Activated naive CD8-positive, alpha-beta T cell treated with anti-CD3 and anti-CD28 coated beads, Interleukin-2, amount 50 U/mL, for 16 hours (primary cell): ENCODE data around the gene NPIPB2.
"Not testable (repeated sequence)": the region's sequence is repeated elsewhere in the genome, so short reads cannot be mapped to it uniquely, and the experiment has no call there.

Experiments used
- DNase-seq: peaks from one replicate; pipeline ENCODE4 v3.0.0-alpha.2; 2020; ENCODE audit warnings: low read depth, low spot score

NPIPB2 gene

DNA sequence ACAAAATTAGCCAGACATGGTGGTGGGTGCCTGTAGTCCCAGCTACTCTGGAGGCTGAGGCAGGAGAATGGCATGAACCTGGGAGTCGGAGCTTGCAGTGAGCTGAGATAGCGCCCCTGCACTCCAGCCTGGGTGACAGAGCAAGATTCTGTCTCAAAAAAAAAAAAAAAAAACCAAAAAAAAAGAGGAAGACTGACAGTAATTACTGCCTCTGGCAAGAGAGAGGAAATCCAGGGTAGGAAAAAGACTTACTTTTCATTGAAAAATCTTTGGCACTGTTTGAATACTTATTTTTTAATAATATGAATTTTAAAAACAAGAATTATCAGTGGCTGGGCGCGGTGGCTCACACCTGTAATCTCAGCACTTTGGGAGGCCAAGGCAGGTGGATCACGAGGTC, 20.6 kb upstream of the NPIPB2 start:
- DNase-seq: not testable (repeated sequence)

DNA sequence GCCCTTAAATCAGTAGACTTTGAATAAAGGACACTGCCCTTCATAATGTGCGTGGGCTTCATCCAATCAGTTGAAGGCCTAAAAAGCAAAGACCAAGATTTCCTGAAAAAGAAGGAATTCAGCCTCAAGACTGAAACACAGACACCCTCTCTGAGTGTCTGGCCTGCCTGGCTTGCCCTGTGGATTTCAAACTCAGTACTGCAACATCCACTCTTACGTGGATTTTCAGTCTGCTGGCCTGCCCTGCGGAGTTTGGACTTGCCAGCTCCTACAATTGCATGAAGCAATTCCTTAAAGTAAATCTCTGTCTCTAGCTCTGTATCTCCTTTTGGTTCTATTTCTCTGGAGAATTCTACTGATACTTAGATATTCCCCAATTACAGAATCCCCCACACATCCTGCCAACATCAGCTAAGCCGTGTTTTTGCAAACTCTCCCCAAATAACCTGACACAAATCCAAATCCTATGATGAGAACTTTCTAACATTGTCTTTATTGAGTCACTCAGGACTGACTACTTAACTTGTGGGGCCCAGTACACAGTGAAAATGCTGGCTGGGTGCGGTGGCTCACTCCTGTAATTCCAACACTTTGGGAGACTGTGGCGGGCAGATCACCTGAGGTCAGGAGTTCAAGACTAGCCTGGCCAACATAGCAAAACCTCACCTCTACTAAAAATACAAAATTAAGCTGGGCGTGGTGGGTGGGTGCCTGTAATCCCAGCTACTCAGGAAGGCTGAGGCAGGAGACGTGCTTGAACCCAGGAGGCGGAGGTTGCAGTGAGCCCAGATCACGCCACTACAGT, 15.9 kb upstream of the NPIPB2 start:
- DNase-seq: no peak

DNA sequence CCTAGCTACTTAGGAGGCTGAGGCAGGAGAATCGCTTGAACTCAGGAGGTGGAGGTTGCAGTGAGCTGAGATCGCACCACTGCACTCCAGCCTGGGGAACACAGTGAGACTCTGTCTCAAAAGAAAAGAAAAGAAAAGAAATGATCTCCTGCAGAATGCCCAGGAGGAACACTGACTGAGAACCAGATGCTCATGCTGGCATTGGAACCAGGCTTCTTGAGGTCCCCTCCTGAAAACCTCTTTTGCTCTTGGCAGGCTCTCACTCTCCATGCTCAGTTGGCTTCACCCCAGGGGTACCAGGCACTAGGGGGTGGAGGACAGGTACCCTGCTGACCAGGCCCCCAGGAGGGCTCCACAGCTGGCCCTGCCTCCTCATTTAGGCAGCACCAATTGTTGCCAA, 14.7 kb upstream of the NPIPB2 start:
- no peak for DNase-seq

DNA sequence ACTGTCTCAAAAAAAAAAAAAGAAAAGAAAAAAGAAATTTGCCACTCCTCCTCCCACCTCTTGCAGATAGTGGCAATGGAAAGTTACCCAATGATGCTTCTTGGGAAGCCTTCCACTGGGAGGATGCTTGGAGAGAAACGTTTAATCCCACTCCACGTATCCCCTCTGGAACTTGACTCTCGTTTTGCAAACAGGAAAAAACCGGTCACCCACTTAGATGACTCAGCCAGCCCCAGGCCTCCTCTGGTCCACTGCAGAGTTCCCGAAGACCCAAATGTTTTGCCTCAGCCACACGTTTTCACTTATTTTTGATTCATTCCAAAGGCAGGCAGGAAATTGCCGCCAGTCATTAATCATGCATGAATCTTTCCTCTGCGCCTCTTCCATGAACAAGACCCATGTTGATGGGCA, 13.9 kb upstream of the NPIPB2 start:
- DNase-seq: no peak

DNA sequence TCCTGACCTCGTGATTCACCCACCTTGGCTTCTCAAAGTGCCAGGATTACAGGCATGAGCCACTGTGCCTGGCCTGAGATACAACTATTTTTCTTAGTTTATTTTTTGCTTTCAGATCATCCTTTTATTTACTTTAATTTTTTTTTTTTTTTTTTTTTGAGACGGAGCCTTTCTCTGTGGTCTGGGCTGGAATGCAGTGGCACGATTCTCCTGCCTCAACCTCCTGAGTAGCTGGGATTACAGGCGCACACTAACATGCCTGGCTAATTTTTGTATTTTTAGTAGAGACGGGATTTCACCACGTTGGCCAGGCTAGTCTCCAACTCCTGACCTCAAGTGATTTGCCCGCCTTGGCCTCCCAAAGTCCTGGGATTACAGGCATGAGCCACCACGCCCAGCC, 11.7 kb upstream of the NPIPB2 start:
- DNase-seq: not testable (repeated sequence)

DNA sequence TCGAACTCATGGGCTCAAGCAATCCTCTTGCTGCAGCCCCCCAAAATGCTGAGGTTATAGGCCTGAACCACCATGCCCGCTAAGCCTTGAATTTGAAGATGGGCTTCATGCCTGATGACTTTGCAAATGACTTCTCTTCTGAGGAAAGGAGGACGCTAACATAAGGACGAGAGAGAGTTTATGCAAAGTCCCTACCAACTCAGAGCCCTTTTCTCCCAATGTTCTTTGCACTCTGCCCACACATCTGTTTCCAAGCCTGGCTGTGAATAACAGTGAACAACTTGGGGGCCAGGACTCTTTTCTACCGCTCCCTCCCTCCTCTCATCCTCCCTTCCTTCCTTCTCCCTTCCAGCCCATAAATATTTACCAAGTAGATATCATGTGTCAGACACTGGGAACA, 8.5 kb upstream of the NPIPB2 start:
- no peak for DNase-seq

DNA sequence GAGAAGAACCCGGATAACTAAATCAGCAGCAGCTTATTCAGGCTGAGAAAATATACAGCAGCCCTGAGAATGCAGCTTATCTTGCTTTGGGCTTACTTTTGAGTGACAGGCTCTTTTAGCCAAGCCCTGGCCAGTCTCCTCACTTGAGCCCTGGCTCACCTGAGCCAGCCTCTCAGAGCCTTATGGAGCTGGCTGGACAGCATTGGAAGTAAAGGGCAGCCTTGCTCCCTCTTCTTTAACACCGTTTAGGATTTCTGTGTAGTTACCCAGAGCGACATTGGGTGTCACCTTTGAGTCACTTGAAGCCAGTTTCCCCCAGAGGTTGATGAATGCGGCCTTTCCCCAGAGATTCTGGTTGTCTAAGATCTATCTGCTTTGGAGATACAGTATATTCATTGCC, 7.7 kb upstream of the NPIPB2 start:
- DNase-seq: no peak

DNA sequence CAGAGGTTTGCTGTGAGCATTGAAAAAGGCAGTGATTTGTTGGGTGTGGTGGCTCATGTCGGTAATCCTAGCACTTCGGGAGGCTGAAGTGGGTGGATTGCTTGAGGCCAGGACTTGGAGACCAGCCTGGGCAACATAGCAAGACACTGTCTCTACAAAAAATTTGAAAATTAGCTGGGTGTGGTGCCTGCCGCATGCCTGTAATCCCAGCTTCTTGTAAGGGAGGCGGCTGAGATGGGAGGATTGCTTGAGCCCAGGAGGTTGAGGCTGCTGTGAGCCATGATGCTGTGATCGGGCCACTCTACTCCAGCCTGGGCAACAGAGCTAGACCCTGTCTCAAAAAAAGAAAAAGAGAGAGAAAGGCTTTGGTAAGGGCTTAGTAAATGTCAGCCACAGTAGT, 7.0 kb upstream of the NPIPB2 start:
- no peak for DNase-seq

DNA sequence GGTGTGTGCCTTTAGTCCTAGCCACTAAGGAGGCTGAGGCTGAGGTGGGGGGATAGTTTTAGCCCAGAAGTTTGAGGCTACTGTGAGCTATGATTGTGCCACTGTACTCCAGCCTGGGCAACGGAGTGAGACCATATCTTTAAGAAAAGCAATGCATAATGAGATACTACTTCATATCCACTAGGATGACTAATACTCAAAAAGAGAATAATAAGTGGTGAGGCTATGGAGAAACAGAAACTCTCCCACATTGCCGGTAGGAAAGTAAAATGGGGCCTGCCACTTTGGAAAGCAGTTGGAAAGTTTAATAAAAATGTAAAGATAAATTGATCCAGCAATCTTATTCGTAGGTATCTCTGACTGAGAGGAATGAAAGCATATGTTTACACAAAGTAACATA, 4.6 kb upstream of the NPIPB2 start:
- DNase-seq: no peak

DNA sequence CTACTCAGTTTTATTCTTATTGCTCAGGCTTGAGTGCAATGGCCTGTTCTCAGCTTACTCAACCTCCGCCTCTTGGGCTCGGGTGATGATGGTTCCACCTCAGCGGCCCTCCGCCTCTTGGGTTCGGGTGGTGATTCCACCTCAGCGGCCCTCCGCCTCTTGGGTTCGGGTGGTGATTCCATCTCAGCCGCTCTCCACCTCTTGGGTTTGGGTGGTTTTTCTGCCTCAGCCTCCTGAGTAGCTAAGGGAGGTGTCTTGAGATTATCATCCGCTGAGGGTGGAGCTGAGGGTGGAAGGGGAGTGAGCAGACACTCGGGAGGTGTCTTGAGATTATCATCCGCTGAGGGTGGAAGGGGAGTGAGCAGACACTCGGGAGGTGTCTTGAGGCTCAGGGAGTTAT, 14.5 kb downstream of the NPIPB2 start:
- DNase-seq: not testable (repeated sequence)

DNA sequence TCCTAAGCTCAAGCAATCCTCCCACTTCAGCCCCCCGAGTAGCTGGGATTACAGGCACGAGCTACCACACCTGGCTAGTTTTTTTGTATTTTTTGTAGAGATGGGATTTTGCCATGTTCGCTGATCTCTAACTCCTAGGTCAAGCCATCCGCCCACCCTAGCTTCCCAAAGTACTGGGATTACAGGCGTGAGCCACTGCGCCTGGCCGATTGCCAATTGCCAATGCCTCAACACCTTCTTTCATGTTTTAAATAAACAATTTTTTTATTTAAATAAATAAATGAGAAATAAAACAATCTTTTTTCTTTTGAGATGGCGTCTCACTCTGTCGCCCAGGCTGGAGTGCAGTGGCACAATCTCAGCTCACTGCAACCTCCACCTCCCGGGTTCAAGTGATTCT, 17.8 kb downstream of the NPIPB2 start:
- DNase-seq: not testable (repeated sequence)

DNA sequence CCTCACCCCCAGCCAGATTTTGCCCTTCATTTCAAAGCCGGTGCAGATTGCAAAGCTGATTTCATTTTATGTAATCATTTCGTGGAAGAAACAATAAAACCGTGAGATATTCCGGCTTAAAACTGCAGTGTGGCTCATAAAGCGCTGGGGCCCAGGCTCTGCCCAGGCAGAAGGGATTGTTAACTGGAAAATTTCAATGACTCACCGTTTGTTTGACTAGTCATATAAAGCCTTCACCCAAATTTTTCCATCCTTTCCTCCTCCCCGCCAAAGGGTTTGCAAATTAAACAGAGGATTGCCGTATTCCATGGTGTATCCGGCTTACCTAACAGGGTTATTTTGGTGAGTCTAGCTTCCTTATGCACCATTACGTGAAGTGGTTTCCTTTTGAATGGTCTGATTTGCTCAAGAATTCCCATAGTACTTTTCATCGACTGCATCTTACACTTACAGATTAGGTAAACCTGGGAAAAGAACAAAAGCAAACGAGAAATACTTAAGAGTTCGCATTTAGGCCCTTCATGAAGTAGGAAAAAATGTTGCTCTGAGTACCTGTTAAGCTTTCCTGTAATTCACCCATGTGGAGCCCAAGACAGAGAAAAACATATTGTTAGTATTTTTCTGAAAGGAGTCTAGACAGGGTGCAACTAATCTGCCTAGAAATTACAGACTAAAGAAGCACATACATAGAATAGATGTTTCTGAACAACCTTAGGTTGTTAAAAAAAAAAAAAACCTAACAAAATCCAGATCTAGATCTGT, 25.1 kb downstream of the NPIPB2 start:
- no peak for DNase-seq

DNA sequence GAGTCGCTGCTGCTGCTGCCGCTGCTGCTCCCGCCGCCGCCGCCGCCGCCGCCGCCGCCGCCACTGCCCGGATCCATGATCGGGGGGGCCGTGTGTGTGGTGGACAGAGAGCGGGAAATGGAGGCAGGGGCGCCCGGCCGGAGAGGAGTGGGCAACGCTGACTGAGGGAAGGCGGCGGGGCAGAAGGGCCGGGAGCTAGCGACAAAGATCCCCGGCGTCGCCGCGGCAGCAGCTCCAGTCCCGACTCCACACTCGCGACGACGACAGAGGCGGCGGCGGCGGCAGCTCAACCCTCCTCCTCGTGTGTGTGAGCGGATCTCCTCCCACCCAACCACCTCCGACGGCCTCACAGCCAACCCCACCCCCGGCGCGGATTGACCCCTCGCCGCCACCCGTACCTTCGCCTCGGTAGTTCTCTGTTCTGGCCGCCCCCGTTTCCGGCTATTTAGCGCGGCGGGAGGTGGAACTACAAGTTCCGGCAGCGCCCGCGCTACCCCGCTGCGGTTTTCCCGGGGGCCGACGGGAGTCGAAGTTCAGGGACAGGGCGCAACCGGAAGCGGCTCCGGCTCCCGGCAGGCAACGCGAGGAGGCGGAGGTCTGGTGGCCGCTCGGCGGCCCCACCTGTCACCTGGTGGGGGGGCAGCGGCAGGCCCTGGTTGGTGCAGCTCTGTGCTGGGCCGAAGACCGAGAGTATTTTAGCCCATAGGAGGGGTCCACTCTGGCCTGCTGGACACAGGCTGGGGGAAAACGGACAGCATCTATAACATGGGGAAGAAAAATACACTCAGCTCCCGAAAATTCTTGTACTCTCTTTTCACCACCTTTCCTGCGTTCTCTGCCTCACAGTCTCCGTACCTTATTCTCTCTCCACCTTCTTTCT, 26.0 kb downstream of the NPIPB2 start, which contains the start of gene GSPT1:
Gene GSPT1, minus strand, starts transcription at position 313 of the 880 bp plus-strand sequence. Its CDS starts 236 bp downstream, at position 77.
- peak; percentile 99 for DNase-seq

DNA sequence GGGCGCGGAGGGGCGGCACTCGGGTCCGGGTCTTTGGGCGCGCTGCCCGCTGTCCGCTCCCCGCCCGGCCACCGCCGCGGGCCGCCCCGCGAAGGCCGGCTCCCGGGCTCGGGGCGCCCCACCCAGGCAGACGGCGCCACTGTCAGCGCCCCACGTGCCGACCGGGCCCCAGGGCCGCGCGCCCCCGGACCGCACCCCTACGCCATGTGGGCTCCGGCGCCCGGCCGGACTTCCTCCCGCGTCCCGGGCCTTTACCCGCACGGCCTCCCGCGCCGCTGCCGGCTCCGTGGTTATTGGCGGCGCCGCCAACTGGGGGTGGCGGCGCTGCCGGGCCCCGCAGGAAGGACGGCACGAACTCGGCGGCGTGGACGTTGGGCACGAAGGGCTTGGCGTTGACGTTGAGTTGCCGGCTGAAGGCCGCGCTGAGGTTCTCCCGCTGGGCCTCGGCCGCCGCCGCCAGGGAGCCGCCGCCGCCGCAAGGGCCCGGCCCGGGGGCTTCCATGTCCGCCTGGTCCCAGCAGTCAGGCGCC, 26.7 kb downstream of the NPIPB2 start:
- DNase-seq: peak; percentile 0

DNA sequence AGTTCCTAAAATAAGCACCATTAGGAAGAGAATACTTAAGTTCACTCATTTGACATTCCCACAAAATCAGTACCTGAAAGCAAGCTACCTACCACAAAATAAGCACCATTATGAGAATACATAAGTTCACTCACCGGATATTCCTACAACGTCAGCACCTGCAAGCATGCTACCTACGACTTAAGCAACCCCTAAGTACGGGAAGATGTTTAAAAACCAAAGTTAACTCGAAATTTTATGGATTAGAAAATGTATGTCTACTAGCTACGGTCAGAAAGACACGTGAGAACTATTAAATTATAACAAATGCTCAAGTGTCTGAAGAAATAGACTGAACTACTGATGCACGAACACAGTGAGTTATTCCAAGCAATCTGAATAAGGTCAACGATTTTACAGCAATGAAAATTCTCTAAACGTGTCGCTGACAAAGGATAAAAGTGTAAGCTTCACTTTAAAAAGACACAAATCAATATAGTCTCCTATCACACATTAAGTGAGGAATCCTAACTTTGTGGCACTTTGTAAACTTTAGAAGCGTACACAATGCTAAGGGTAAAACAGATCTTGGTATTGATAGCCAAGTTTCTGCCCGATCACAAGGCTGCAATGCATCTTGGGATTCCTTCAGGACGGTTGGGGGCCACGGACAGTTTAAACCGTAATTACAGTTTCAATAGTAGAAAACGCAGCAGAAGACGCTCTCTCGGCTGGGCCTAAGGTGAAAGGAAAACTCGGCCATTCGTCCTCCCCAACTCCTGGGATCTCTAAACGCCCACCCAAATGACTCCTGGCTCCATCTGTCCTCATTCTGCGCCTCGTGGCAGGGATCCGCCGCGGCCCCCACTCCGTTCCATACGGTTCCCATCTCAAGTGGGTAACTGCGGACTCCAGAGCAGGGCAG, 27.4 kb downstream of the NPIPB2 start:
- DNase-seq: peak; percentile 1

DNA sequence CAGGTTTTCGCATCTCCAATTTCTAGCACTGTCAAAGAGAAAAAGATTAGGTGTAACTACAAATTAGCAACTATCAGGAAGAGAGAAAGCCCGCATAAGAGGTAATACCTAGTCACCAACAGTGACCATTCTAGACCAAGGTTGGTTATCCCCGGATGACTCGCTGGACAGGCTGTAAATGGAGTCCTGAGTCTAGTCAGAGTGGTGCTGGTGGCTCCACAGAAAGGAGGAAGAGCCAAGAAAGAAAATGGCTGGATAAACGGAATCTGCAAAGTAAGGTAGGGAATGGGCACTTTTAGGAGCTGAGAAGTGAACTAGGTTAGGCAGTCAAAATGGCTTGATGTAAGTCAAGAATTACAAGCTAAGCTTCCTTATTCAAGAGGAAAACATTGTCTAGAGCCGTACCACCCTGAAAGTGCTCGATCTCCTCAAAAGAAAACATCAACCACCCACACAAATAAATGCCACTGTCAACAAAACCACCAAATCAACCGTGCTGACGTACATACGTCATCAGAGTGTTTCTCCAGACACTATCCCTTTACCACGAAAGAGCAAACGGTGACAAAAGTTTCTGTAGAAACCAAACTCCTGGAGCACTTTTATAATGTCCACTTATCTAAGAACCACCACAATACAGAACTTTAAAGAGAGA, 28.3 kb downstream of the NPIPB2 start:
- no peak for DNase-seq

DNA sequence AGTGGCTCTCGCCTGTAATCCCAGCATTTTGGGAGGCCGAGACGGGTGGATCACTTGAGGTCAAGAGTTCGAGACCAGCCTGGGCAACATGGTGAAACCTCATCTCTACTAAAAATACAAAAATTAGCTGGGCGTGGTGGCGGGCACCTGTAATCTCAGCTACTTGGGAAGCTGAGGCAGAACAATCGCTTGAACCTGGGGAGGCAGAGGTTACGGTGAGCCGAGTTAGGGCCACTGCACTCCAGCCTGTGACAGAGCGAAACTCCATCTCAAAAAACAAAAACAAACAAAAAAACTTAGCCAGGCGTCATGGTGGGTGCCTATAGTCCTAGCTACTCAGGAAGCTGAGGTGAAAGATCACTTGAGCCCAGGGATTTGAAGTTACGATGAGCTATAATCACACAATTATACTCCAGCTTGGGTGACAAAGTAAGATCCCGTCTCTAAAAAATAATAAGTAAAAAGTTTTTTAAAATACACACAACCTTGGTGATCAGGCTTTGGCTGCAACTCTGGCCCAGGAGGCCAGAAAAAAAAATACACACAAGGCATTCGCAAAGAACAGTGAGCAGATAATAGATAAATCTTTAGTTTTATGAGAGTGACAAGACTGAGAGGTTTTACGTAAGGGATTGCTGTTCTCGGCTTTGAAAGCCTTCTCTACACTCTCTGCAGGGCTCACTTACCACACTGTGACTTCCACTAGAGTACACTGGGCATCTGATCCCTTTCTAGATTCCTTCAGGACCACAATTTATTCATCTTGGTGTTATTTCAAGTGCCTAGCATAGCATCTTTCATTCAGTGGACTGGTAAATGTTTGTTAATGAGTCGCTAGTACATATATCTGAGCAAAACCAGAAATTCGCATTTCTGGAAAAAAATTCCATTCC, 31.9 kb downstream of the NPIPB2 start:
- DNase-seq: no peak

DNA sequence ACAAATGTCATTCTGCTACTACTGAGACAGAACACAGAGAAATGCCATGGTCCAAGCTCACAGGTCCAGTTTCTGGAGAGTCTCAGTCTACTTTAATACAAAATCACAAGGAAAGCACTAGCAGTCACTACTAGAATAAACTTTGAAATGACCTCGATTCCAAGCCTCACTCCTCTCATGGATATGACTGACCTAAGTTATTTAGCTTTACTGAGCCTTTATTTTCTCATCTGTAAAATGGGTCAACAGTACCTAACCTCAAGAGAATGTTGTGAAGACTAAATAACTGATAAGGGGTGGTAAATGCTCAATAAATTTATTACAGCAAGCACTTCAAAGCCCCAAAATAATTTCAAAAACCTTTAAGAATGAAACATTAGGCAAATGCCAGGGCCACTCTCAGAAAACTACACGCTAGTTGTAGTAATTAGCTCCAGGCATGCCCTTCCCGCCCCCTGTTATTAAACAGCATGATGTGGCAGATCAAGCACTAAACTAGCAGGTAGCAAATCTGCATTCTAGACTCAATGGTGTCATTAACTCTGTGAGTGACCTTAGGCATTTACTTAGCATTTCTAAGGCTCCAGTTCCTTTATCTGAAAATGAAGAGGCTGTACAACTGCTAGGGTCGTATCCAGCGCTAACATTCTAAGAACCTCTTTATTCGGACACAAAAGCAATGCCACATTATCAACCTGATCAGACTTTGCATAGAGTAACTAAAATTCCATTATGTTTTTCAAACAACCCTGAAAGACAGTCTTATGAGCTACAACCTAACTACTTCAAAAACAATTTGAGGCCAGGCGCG, 34.5 kb downstream of the NPIPB2 start:
- no peak for DNase-seq
